Osteocyte (in vitro differentiated cells): ENCODE measurements around the gene HEXIM2. TPM values are rescaled to one million over a fixed set of nuclear protein-coding genes. Genes with fewer than 3 reads are reported as not detected.

Source experiments
- DNase-seq: peaks from one replicate; pipeline ENCODE4 v3.0.0; 2021; ENCODE audit warnings: mixed read lengths; ENCODE audit not compliant: unreplicated experiment; ENCODE audit errors: extremely low spot score
- H3K27ac Mint-ChIP-seq: one replicate; pipeline ENCODE4 v1.8.0; 2021; ENCODE audit warnings: mild to moderate bottlenecking, mixed read lengths; ENCODE audit not compliant: unreplicated experiment
- H3K27me3 Mint-ChIP-seq: one replicate; pipeline ENCODE4 v1.8.0; 2021; ENCODE audit warnings: mixed read lengths; ENCODE audit not compliant: unreplicated experiment
- H3K36me3 Mint-ChIP-seq: one replicate; pipeline ENCODE4 v1.8.0; 2021; ENCODE audit warnings: mixed read lengths; ENCODE audit not compliant: unreplicated experiment
- H3K4me1 Mint-ChIP-seq: one replicate; pipeline ENCODE4 v1.8.0; 2021; ENCODE audit warnings: mixed read lengths; ENCODE audit not compliant: unreplicated experiment
- H3K4me3 Mint-ChIP-seq: one replicate; pipeline ENCODE4 v1.8.0; 2021; ENCODE audit warnings: mild to moderate bottlenecking, moderate library complexity, mixed read lengths; ENCODE audit not compliant: unreplicated experiment
- H3K9me3 Mint-ChIP-seq: one replicate; pipeline ENCODE4 v1.8.0; 2021; ENCODE audit warnings: mixed read lengths; ENCODE audit not compliant: unreplicated experiment
- CTCF ChIP-seq: fragments of 200-600 bp; sonication (generic); IDR thresholded peaks from 2 replicates; pipeline ENCODE4 v1.5.0; 2021; ENCODE audit warnings: antibody characterized with exemption, mild to moderate bottlenecking, moderate library complexity
- microRNA-seq: library from miRNA; unstranded; fragments of <30 nt; microRNA quantifications from one replicate; pipeline ENCODE4 v1.1.0, GENCODE V29; 2020; ENCODE audit not compliant: unreplicated experiment
- total RNA-seq: library from RNA; stranded (reverse); gene quantifications from 2 replicates; pipeline ENCODE4 v1.2.1, GENCODE V29; 2021

The HEXIM2 gene
- total RNA-seq, 1 donor from 2014 or later: 6.4 TPM

DNA sequence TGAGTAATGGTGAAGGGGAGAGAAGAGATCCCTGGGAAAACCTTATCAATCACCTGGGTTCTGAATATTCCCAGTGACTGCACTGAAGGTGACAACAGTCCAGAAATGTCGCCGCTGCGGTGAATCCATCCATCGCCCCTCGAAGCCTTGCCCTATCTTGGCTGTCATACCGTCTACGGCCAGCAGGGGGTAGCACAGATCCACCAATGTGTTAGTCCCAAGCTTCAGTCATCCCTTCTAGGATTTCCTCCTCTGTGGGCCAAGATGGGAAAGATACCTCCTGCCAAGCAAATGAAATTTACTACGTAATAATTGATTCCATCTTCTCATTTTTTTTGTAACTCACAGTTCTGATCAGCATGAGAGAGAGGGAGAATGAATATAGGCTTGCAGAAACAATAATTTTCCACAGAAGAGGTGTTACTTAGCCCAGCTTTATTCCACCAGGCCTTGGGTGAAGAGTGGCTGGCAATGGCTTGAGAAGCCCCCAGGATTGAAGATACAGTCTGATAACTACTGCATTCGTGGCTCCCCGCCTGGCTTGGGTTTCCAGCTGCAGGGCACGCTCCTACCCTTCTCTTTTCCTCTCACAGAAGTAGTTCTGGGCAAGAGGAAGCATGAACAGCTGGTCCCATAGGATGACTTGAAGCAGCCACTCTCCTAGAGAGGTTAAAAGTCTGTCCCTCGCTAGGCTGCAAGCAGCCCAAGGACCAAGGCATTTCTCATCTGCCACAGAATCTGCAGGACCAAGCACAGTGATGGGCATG lies 57.4 kb downstream of the HEXIM2 start:
- Mint-ChIP-seq H3K9me3 (no peaks in the 10 kb centered on the region), H3K4me3 (no peak overlapping the region), H3K27ac (no peak overlapping the region), H3K4me1 (peaks cover 8% of the 10 kb centered on the region), H3K27me3 (peaks cover 3% of the 10 kb centered on the region), H3K36me3 (no peaks in the 10 kb centered on the region)
- TF ChIP-seq CTCF: peak; percentile 91
- peak; percentile 95 for DNase-seq

Small RNA genes lying within 50 kb of the gene (microRNA-seq; reads per million reads assigned to microRNA genes)
- gene MIR6784: not detected

Other genes with a start within 250 kb of the HEXIM2 start
- gene GFAP, start 246.4 kb upstream of the HEXIM2 start, total RNA-seq: not detected in 2 replicates
- 5.6 and 6.9 TPM in 2 replicates for gene KIF18B, start 214.1 kb upstream of the HEXIM2 start, total RNA-seq
- gene C1QL1, start 193.6 kb upstream of the HEXIM2 start, total RNA-seq: 1.2 and 1.4 TPM in 2 replicates
- gene DCAKD, start 110.2 kb upstream of the HEXIM2 start, total RNA-seq: 41.3 and 42.2 TPM in 2 replicates
- 92.4 and 97.9 TPM in 2 replicates for gene NMT1, start 100.6 kb upstream of the HEXIM2 start, total RNA-seq
- gene PLCD3, start 29.4 kb upstream of the HEXIM2 start, total RNA-seq: 92.3 and 111 TPM in 2 replicates
- 8.1 and 10.6 TPM in 2 replicates for gene ACBD4, start 26.2 kb upstream of the HEXIM2 start, total RNA-seq
- gene HEXIM1, start 13.4 kb upstream of the HEXIM2 start, total RNA-seq: 42.0 and 44.5 TPM in 2 replicates
- 2.0 and 2.8 TPM in 2 replicates for gene FMNL1, start 60.0 kb downstream of the HEXIM2 start, total RNA-seq
- gene SPATA32, start 100.2 kb downstream of the HEXIM2 start, total RNA-seq: 0.18 TPM in 1 of 2 replicates, not detected in the other
- 12.7 and 13.2 TPM in 2 replicates for gene MAP3K14, start 155.1 kb downstream of the HEXIM2 start, total RNA-seq